Cardiac fibroblast (primary cell): ENCODE measurements around the gene DNAH3.
"Not testable (repeated sequence)": the region's sequence is repeated elsewhere in the genome, so short reads cannot be mapped to it uniquely, and the experiment has no call there.

Experiments
- DNase-seq, 2 donors: peaks; one replicate each; pipeline versions ENCODE4 v3.0.0 to v3.0.0-alpha.2; 2010; ENCODE audit warnings: low read depth in 2 of 2
- H3K4me3 ChIP-seq, 2 donors: replicated peaks in 1 of 2; 1 replicate in 1 of 2; 2 replicates in 1 of 2; pipeline ENCODE4 v1.5.1; 2011; ENCODE audit warnings: low read depth in 2 of 2, low read length in 2 of 2, mild to moderate bottlenecking in 2 of 2, moderate library complexity in 1 of 2
- TF ChIP-seq, protein P1 (sequence below): IDR thresholded peaks from one replicate; pipeline ENCODE4 v1.5.1; 2011; ENCODE audit warnings: low read depth, mild to moderate bottlenecking, low read length, inconsistent platforms

Gene DNAH3

DNA sequence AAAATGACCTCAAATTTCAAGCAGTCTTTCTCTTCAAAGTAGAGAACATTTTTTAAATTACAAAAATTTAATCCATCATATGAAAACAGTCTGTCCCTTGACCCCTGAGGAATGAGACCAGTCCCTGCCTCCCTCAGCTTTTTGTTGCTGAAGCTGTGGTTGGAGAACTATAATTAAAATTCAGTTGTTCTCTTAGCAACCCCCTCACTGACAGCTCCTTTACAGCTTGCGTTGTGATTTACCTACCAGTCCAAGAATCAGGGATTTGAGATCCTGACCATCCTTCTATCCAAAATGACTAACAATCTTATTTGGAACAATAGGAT lies 220.3 kb downstream of the DNAH3 start:
- no peak for DNase-seq
- TF ChIP-seq, protein P1, sequence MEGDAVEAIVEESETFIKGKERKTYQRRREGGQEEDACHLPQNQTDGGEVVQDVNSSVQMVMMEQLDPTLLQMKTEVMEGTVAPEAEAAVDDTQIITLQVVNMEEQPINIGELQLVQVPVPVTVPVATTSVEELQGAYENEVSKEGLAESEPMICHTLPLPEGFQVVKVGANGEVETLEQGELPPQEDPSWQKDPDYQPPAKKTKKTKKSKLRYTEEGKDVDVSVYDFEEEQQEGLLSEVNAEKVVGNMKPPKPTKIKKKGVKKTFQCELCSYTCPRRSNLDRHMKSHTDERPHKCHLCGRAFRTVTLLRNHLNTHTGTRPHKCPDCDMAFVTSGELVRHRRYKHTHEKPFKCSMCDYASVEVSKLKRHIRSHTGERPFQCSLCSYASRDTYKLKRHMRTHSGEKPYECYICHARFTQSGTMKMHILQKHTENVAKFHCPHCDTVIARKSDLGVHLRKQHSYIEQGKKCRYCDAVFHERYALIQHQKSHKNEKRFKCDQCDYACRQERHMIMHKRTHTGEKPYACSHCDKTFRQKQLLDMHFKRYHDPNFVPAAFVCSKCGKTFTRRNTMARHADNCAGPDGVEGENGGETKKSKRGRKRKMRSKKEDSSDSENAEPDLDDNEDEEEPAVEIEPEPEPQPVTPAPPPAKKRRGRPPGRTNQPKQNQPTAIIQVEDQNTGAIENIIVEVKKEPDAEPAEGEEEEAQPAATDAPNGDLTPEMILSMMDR = no peak
- no peak overlapping the region for H3K4me3 ChIP-seq

DNA sequence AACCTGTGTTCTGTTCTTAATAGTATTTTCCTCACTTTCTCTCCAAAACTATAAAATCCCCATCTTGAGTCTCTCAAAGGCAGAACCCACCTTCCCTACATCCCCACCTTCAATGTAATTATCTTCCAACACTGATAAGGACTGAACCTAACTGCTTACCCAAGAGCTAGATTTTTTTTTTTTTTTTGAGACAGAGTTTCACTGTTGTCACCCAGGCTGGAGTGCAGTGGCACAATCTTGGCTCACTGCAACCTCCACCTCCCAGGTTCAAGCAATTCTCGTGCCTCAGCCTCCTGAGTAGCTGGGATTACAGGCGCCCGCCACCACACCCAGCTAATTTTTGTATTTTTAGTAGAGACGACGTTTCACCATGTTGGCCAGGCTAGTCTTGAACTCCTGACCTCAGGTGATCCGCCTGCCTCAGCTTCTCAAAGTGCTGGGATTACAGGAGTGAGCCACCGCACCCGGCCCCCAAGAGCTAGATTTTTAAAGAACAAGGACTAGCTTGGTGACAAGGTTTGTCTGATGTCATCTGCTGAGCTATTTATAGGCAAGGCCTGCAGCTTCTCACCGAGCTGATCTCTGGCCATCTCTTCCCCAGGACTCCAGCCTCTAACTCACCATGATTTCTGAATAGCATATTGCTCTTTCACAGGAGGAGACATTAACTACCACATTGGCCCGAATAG lies 220.8 kb downstream of the DNAH3 start:
- H3K4me3 ChIP-seq = not testable (repeated sequence)
- peak in 1 of 2 donors; percentile 18 for DNase-seq

DNA sequence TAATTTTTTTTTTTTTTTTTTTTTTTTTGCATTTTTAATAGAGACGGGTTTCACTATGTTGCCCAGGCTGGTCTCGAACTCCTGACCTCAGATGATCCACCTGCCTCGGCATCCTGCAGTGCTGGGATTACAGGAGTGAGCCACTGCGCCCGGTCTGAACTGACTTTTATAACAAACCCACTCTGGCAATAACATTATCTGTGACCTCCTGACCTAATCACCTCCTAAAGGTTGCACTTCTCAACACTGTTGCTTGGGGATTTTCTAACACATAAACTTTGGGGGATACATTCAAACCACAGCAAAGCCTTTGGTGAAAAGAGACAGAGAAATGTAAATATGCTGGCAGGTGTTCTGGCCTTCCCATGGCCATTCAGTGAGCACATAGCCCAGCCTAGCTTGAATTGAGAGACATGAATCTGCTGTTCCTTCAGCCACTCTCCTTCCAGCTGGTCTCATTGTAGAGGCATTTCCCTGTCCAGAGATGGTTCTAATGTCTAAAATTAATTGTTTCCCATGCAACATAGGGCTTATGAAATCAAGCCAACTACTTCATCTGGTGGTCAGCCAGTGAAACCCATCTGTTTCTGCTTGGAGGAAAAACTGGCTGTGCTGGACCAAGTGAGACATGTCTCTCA lies 221.8 kb downstream of the DNAH3 start:
- no peak for DNase-seq
- no peak overlapping the region for H3K4me3 ChIP-seq
- TF ChIP-seq, protein P1 = no peak

DNA sequence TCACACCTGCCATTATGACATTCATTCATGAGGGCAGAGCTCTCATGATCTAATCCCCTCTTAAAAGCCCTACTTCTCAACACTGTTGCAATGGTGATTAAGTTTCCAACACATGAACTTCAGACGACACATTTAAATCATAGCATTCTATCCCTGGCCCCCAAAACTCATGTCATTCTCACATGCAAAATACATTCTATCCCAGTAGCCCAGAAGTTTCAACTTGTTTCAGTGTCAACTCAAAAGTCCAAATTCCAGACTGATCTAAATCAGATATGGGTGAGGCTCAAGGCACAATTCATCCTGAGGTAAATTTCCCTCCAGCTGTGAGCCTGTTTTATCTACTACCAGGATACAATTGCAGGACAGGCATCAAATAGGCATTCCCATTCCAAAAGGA lies 224.9 kb downstream of the DNAH3 start:
- no peak overlapping the region for H3K4me3 ChIP-seq
- TF ChIP-seq, protein P1 = no peak
- no peak for DNase-seq

DNA sequence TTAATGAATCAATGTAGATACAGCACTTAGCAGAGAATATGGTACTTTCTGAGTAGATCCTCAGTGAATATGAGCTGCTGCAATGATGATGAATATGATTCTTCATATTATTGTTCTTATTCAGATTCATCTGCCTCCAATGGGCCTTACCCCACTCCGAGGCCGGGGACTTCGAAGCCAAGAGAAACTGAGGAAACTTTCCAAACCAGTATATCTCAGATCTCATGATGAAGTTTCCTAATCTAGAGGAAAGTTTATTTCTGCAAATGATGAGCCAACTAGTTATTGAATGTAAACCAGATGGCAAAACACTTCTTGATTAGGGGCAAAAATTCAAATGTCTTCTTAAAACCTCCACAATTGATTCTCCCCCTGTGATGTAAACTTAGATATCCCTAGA lies 226.8 kb downstream of the DNAH3 start:
- TF ChIP-seq, protein P1 = no peak
- no peak overlapping the region for H3K4me3 ChIP-seq
- DNase-seq = no peak

DNA sequence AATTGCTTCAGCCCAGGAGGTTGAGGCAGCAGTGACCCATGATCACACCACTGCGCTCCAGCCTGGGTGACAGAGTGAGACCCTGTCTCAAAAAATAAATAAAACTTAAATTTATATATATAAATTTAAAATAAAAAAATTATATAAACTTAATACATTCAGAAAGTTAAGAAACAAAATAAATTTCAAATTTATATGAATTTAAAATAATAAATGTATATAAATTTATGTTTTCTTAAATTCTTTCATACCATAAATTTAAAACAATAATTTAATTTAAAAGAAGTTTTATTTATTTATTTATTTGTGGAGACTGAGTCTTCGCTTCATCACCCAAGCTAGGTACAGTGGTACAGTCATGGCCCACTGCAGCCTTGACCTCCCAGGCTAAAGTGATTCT lies 229.8 kb downstream of the DNAH3 start:
- no peak for DNase-seq

DNA sequence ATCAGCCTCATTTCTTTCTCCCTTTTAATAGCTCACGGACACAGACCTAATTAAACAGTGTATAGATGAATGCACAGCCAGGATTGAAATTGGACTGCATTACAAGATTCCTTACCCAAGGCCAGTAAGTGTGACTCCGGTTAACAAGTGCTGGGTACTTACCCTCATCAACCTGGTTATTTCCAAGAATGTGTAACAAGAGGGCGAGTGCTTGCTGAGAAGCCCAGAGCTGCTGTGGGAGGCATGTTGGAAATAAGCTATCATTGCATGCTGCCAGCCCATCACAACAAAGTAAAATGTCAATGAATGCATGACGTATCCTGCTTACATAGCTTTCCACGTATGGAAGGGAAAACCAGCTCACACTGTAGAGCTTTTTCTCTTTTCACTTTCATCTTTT lies 230.6 kb downstream of the DNAH3 start:
- TF ChIP-seq, protein P1 = no peak
- no peak for DNase-seq
- H3K4me3 ChIP-seq = no peak overlapping the region

More for the DNA sequence above, 229.8 kb downstream of the DNAH3 start:
- TF ChIP-seq, protein P1 = no peak
- H3K4me3 ChIP-seq = no peak overlapping the region
